GM19239 (cell line): Measurements from ENCODE around the gene HSD17B7.
A peak's percentile ranks its signal among the peaks of the same experiment; 100 is the strongest.
"Not testable (repeated sequence)": the region's sequence is repeated elsewhere in the genome, so short reads cannot be mapped to it uniquely, and the experiment has no call there.

ENCODE experiments used
- DNase-seq: peaks from one replicate; pipeline ENCODE4 v3.0.0; 2011; ENCODE audit warnings: low spot score; ENCODE audit not compliant: insufficient read length
- FAIRE-seq: peaks from 2 replicates; lab custom pipeline; 2011; peaks lifted over from hg19 to GRCh38; lab: Jason Lieb, UNC

HSD17B7 gene

DNA sequence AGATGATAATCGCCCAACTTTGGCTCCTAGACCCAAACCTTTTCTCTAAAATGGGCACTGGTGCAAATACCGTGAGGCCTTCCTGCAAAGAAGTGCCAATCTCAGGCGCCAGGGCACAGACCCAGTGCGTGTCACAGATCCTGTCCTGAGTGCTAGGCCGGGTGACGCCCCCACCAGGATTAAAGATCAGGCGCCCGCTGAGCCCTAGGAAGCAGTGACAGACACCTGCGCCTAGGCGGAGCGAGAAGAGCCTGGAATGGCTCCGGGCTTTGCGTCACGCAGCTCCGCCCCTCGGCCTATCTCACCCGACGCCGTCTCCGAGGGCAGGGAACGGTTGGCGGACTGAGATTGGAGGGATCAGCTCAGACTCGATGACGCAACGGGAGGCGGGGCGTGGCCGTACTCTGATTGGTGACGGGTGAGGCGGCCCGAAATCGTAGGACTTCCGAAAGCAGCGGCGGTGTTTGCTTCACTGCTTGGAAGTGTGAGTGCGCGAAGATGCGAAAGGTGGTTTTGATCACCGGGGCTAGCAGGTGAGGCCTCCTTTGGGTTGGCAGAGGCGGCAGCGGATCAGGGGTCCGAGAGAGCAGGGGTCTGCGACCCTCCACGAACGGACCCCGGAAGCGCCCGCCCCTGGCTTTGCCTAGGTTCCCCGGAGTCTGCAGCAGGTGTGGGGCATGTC, at the start of gene HSD17B7:
TSS of gene HSD17B7 (plus strand) at position 400 of the 682 bp plus-strand sequence. CDS start at position 499, 99 bp downstream.
- DNase-seq = not testable (repeated sequence)
- FAIRE-seq = peak; percentile 100

DNA sequence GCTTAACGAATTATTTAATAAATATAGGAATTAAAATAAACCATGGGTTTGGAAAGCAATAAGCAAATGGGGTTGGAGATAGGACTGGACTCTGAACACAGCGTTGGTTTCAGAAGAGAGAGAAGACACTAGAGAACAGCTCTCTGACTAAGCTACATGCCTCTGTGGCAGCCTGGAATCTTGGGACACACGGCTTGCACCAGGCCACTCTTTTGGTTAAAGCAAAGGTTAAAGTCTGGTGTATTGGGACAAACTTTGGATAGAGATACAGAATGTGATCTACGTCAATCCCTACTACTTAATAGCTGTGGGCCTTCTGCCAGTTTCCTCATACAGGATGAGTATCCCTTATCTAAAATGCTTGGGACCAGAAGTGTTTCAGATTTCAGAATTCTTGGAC, 49.7 kb upstream of the HSD17B7 start:
- FAIRE-seq (no peak), DNase-seq (no peak)

DNA sequence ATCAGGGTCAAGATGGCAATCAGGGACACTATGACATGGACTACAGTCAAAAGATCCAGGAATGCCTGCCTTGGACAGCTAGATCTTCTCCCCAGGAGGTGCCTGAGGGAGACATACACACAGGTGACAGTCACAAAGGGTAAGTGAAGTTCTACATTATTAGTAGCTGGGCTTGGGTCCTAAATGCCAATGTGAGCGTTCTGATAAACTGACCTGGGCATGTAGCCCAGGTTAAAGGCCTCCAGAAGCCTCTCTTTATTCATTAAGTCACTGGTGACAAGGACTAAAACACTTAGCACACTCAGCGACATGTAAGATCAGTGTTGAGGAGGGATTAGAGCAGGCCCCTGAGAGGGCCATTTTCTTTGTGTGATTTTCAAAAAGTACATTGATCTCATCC, 48.9 kb upstream of the HSD17B7 start:
- DNase-seq = no peak
- no peak for FAIRE-seq

DNA sequence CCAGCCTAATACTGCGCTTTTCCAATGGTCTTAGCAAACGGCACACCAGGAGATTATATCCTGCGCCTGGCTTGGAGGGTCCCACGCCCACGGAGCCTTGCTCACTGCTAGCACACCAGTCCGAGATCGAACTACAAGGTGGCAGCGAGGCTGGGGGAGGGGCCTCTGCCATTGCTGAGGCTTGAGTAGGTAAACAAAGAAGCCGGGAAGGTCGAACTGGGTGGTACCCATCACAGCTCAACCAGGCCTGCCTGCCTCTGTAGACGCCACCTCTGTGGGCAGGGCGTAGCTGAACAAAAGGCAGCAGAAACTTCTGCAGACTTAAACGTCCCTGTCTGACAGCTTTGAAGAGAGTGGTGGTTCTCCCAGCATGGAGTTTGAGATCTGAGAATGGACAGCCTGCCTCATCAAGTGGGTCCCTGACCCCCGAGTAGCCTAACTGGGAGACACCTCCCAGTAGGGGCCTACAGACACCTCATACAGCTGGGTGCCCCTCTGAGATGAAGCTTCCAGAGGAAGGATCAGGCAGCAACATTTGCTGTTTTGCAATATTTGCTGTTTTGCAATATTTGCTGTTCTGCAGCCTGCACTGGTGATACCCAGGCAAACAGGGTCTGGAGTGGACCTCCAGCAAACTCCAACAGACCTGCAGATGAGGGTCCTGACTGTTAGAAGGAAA, 44.1 kb upstream of the HSD17B7 start:
- not testable (repeated sequence) for DNase-seq, FAIRE-seq

- no peak for FAIRE-seq
Observed at GRCh38 chr1:162753001-162753658, 37.4 kb upstream of the HSD17B7 start.

DNA sequence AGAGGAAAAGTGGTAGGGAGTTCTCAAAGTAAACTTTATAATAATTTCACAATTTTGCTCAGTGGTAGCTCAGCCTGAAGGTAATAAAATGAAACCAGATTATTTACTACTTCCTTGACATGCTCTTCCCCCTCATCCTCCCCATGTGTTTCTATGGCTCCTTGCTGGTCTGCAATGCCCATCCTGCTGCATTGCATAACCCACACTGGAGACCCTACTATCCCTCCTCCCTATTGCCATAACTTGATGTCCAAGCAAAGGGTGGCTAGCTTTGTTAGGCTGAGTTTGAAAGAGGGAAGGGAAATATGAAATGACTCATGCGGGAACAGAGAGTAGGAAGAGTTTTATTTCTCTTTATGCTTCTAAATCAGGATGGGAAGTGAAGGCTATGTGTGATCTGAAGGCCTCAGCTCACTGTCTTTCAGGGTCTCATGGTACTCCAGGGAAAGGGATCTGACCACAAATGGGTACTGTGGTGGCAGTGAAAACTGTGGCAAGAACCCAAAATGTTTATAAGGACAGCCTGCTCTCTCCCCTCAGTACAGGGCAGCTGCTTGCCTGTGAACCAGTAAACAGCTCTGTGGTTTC, 36.4 kb upstream of the HSD17B7 start:
- DNase-seq = no peak

More at GRCh38 chr1:162753001-162753658, 37.4 kb upstream of the HSD17B7 start:
- no peak for DNase-seq

DNA sequence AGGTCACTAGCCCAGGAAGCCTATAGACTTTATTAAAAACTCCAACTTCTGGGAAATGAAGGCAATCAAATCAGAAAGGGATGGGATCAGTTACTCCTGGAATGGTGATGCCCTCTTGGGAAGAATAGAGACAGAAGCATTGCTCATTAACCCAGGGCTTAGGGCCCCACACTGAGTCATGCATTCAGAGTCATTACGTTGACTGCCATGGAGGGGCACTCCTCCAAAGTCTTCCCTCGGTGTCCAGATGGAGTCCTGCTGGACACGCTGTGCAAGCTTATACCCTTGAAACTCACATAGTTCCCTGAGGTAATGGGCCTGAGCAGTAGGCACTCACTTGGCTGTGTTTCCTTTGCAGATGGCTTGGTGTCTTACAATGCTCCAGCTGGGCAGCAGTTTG, 35.2 kb upstream of the HSD17B7 start:
- FAIRE-seq (no peak), DNase-seq (no peak)

More for the DNA sequence above, 36.4 kb upstream of the HSD17B7 start:
- no peak for FAIRE-seq

- DNase-seq = no peak
- FAIRE-seq = no peak
Observed at GRCh38 chr1:162756523-162756922, 34.0 kb upstream of the HSD17B7 start.

DNA sequence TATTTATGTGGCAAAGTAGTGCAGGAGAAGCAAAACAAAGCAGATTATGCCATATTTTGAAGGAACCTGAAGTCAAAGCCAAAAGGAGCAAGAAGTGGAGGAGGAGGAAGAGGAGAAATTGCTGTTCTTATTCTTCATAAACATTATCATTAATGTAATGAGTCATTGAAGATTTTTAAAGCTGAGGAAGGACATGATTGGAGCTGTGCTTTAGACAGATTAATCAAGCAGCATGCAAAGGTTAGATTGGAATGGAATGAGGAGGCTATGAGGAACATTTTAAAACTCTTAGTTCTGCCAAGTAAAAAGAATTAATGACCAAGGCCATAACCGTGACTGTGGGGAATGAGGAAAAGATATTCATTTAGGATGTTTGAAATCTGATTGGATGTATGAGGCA, 33.0 kb upstream of the HSD17B7 start:
- DNase-seq = no peak
- FAIRE-seq = no peak

DNA sequence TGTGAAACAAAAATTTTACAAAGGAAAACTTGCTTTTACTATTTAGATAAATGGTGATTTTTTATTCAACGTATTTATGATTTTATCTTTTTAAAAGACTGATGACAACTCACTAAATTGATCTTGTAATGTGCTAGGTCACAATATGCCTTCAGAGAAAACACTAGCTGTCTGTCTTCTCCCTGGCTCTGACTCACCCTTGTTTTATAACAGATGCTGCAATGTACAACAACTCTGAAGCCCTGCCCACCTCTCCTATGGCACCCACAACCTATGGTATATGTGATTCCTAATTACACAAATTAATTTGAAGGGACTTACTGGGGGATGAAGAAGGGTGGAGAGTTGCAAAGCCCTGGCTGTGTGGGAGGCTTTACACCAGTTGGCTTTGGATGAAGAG, 24.7 kb upstream of the HSD17B7 start:
- DNase-seq (no peak), FAIRE-seq (no peak)

- no peak for FAIRE-seq
- no peak for DNase-seq
Observed at GRCh38 chr1:162772571-162773154, 17.8 kb upstream of the HSD17B7 start.

- DNase-seq = no peak
- FAIRE-seq = no peak
Observed at GRCh38 chr1:162774007-162774406, 16.5 kb upstream of the HSD17B7 start.

DNA sequence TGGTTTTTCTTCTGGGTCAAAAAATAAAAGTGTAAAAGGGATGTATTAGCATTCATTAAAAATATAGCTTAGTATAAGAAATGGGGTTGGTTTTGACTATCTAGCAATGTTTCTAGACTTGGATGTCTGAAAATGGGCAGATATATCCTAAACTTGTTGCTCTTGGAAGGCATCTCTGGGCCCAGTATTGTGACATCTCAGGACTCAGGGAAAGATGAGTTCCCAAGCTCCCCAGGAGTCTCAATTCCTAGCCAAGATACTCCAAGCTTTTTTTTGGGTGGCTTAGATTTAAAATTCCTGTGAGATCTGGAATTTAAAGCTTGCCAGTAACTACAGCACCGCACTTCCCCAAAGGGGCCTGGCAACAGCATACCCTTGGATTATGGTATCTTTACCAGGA, 11.5 kb upstream of the HSD17B7 start:
- FAIRE-seq (no peak), DNase-seq (no peak)

- DNase-seq (no peak), FAIRE-seq (no peak)
Observed at GRCh38 chr1:162782671-162783070, 7.8 kb upstream of the HSD17B7 start.

DNA sequence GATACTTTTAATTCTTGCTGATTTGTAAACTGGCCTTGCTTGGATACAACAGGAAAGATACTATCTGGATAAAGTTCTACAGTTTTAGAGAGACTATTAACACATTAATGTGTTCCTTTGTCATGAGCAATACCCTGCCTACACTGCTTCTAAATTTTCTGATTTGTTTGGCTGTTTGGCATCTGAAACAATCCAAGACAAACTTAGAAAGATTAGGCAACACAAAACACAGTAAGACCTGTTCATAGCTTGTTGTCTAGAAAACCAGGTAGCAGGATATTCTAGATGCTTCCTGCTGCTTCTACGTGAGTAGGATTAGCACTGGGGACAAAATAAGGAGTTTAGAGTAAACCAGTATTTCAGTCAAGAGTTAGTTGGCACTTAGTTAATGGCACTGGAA, 5.6 kb upstream of the HSD17B7 start:
- not testable (repeated sequence) for FAIRE-seq, DNase-seq

- FAIRE-seq, DNase-seq: not testable (repeated sequence)
Observed at GRCh38 chr1:162788783-162789182, 1.7 kb upstream of the HSD17B7 start.

DNA sequence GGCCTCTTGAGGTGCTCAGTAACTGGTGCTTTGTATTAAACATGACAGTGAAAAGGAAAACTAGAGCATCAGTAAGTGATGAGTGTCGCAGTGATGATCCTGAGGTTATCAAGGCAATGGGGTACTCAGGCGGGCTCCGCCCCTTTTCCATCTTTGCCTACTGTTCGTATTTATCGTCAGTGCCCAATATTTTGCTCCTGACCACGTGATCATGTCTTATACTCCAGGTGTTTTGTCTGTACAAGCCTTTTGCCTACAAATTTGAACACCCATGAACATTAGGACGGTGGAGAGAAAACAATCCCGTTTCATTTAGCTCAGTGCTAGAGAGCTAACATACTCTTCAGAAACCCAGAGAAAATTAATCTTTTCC, 469 bp downstream of the HSD17B7 start:
- not testable (repeated sequence) for DNase-seq

DNA sequence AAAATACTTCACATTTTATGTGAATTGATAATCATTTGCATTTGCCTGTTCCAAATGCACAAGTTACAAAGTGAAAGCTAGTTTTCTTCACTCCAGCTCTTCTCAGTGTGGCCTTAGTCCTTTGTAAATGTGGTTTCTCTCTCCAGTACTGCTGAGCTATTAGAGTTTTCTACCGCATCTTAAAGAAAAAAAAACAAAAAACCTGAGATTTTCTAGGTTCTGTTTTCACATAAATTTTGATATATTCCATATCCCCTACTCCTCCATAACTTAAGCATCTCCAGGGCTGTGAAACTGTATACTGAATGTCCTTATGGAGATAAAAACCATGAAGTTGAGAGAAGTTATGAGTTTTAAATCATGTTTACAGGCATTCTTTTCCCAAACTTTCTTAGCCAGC, 3.8 kb downstream of the HSD17B7 start:
- not testable (repeated sequence) for FAIRE-seq, DNase-seq

More for the DNA sequence above, 469 bp downstream of the HSD17B7 start:
- FAIRE-seq = not testable (repeated sequence)

- DNase-seq, FAIRE-seq: not testable (repeated sequence)
Observed at GRCh38 chr1:162796617-162797279, 6.2 kb downstream of the HSD17B7 start.
